ENCODE results near the gene SMAD5.

The SMAD5 gene

GRCh38 chr5:136132557-136133221, at the start of gene SMAD5:
TSS of gene SMAD5 (plus strand) at chr5:136132845. CDS start at chr5:136153761, 20,916 bp downstream.
- peak; percentile 86 for DNase-seq

DNA sequence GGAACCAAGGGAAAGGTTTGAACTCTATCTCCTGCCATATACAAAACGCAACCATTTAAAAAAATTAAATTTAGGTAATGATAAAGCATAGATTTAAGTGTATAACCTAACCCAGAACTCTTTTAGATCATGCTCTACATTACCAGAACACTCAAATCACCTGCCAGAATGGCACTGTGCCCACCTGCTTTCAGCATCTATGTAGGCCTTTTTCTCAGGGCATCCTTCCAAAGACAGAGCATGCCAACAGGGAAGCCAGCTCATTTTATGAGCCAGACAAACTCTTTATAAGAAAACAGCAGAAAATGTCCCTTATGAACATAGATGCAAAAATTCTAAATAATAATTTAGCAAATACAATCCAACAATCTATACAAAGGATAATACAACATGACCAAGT, 47.9 kb upstream of the SMAD5 start:
- no peak for DNase-seq

GRCh38 chr5:136086783-136087566, 45.7 kb upstream of the SMAD5 start:
- no peak for DNase-seq

DNA sequence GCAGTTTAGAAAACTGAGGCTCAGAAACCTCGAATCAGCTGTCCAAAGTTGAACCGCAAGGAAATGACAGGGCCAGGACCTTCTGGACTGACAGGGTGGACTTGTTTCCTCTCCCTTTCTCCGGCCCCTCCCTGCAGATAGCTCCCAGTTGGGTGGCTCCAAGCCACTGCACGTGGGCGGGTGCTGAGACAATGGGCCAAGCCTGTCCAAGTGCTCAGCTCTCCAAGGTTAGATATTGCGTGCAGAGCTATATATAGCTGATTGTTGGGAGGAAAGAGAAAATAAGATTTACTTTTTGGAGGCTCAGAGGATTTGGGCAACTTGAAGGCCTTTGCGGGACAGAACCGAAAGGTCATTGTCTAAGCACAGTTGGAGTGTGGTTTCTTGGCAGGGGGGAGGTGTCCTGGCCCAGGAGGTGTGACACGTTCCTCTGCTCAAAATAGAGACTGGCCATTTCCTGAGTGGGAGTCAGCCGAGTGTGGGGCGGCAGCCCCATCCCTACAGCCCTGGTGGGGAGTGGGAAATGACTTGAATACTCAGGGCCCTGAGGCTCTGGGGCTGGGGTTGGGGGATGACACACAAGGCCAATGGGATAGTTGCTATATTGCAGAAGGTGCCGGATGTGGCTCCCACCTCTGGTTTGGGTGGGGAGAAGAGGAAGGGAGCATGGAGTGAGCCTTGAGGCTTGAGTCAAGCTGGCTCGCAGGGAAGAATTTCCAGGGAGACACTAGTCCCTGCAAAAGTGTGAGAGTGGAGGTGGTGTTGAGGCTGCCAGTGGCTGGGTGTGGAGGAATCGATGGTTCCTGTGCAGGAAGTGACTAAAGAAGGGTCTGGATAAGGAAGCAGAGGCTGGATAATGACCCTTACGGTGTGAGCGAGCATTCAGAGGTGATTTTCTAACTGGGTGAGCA, 44.4 kb upstream of the SMAD5 start:
- no peak for DNase-seq

DNA sequence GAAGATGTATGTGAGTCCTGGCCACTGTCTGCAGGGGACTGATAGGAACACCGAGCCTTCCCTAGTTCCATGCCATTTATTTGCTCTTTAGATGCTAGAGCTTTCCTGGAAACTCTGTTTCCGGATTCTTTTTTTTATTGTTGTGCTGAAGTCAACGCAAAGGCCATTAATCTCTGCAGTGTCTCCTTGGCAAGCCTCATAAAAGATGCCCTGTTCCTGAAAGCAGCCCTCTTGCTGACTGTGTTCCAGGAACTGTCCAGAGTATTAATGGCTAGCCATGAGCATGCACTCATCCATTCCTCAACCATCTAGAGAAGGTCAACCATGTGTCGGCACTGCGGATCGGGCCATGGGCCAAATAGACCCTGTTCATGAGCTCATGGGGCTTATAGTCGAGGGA, 42.9 kb upstream of the SMAD5 start:
- DNase-seq, result no peak

GRCh38 chr5:136090319-136090718, 42.3 kb upstream of the SMAD5 start:
- no peak for DNase-seq

DNA sequence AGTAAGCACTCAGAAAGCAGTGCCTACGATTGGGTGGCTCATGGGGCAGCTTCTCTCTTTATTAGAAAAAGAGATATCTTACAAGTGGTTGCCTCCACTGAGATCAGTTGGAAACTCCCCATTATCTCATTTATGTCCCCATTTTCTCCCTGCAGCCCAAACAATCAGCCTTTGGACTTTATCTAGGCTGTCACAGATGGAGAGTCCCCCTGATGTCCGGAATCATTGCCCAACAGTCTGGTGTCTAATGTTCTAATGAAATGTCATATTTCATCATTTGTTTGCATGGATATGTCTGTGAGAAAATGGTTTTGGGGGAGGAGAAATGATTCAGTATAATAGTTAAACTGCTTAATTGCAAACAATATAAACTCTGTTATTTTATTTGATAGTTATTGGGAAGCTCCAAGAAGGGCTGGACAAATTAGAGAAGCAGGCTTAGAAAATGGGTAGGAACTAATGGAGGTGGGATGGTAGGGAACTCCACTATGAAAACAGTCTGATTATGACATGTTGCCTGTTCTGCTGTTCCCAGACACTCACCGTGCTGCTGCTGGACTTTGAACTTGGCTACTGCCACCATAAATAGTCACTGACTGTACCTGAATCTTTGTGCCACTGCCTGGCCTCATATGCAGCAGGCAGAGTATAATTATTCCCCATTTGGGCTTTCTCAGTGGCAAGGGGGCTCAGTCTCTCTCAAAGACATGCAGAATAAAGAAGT, 38.3 kb upstream of the SMAD5 start:
- DNase-seq, result no peak

- DNase-seq, result no peak
Measured at GRCh38 chr5:136094913-136095641, 37.6 kb upstream of the SMAD5 start.

GRCh38 chr5:136098176-136098575, 34.5 kb upstream of the SMAD5 start:
- no peak for DNase-seq

DNA sequence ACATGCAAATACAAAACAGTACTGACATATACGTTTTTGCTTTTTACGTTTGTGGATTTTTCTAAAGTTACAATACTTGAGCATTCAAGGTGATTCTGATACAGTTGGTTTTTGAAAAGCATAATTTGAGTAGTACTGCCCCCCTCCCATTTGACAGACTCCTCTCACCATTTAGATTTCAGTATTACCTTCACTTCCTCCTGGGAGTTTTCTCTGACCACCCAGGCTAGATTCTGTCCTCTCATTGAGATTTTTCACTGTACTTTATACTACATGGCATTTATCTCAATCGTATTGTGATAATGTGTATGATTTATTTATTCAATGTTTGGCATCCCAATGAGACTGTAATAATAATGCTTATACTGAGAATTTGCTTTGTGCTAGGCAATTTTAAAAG, 32.8 kb upstream of the SMAD5 start:
- no peak for DNase-seq

- DNase-seq, result no peak
Measured at GRCh38 chr5:136101884-136102283, 30.8 kb upstream of the SMAD5 start.

GRCh38 chr5:136103118-136103517, 29.5 kb upstream of the SMAD5 start:
- no peak for DNase-seq

DNA sequence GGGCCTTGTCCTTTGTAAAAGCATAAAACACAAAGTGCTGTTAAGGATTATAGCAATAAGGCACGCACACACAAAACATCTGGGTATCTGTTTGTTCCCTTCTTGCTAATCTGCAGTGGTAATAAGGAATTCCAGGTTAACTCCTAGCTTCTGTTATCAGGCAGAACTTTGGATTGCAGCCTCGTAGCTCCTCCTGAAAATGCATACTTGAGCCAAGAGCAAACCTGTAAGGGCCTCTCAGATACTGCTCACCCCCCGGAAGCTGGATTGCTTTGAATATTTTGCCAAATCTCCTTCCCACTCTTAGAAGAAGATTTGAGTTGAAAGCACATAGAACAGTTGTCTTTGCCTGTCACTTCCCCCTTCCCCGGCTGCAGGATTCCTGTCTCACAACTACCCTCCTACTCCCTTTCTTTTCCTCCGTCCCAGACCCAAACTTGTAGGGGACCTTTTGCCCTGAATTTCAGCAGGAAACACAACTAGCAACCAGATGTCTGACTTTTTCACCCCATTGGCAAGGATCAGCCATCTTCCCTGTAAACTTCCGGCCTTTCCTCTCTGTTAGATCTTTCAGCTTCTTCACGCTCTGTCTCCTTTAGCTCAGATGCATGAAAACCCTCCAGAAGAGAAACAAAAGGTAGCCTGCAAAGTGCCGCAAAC, 28.2 kb upstream of the SMAD5 start:
- DNase-seq, result no peak

DNA sequence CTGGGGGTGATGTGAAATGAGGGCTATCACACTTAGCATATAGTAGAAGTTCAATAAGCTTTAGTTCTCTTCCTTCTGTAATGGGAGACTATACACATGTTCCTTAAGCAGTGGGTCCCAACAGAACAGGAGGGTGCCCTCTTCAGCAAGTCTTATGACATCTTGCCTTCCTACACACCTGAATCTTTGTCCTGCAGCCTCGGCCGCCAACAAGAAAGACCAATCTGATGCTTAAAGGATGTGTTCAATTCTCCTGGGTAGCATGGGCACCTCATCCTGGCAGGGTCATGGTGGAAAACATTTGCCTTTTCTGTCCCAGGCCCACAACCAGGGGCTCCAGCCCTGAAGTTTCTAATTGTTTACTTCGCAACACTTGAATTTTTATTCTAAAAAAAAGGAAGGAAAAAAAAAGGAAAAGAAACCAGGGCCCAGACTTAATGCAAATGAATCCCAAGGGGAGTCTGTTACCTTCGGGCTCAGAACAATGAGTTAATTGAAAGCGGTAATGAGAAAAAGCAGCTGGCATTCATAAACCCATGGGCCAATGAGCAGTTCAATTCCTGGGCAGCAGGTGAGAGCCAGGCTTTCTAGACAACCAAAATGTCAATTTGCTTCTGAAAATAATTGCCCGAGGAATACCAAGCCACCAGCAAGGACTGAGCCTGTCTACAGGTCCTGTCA, 26.2 kb upstream of the SMAD5 start:
- no peak for DNase-seq

DNA sequence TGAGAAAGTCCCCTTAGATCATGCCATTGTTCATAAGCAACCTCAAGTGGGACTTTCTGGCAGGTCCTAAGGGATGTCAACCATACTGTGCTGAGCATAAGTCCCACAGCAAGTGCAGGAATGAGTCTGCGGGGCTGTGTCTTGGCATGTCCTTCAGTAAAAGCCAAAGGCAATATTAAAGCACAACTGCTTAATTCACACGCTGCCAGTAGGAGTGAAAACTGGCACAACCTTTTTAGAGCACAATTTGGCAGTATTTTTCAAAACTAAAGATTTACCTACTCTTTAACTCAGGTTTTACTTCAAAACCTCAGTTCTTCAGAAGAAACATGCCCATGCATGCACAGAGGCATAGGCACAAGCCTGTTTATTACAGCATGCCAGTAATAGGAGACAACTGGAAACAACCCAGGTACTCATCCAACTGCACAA, 24.4 kb upstream of the SMAD5 start:
- no peak for DNase-seq

- no peak for DNase-seq
Measured at GRCh38 chr5:136108766-136109165, 23.9 kb upstream of the SMAD5 start.

DNA sequence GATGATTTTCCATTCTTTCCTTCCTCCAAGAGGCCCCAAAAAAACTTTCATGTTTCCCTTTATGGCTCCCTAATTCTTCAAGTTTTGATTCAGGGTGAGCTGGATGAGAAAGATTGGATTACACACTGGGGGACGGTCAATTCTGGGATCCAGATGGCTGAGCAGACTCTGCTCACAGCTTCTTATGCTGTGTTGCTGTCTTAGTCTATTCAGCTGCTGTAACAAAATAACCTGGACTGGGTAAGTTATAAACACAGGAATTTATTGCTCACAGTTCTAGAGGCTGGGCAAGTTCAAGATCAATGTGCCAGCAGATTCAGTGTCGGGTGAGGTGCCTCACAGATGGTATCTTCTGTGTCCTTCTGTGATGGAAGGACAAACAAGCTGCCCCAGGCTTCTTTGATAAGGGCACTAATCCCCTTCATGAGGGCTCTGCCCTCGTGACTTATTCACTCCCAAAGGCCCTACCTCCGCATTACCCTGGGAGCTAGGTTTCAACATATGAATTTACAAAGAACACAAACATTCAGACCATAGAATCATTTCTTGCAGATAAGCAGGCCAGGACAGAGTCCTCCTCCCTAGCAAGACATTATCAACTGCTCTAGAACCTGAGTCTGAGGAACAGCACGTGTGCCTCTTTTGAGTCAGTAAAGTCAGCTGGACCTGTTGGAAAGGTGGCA, 23.1 kb upstream of the SMAD5 start:
- DNase-seq, result no peak

GRCh38 chr5:136113606-136114005, 19.0 kb upstream of the SMAD5 start:
- no peak for DNase-seq

- DNase-seq, result no peak
Measured at GRCh38 chr5:136114414-136115125, 18.1 kb upstream of the SMAD5 start.
